Stromal cell of bone marrow (primary cell): ENCODE results near the gene RTRAF.

ENCODE experiments used
- DNase-seq: peaks from one replicate; pipeline ENCODE4 v3.0.0-alpha.2; 2012; ENCODE audit warnings: low read depth

The RTRAF gene

GRCh38 chr14:51996148-51996746 lies 6.9 kb downstream of the RTRAF start:
- peak; percentile 33 for DNase-seq

GRCh38 chr14:51998348-51998747 lies 9.0 kb downstream of the RTRAF start:
- no peak for DNase-seq

GRCh38 chr14:51999084-51999483 lies 9.7 kb downstream of the RTRAF start:
- DNase-seq: no peak

- no peak for DNase-seq
Observed at GRCh38 chr14:52000019-52000582, 10.8 kb downstream of the RTRAF start.

- no peak for DNase-seq
Observed at GRCh38 chr14:52000696-52001095, 11.3 kb downstream of the RTRAF start.

GRCh38 chr14:52002542-52002941 lies 13.2 kb downstream of the RTRAF start:
- no peak for DNase-seq

GRCh38 chr14:52003324-52003723 lies 14.0 kb downstream of the RTRAF start:
- no peak for DNase-seq

- no peak for DNase-seq
Observed at GRCh38 chr14:52005625-52006024, 16.3 kb downstream of the RTRAF start.

- no peak for DNase-seq
Observed at GRCh38 chr14:52006361-52006760, 17.0 kb downstream of the RTRAF start.

- no peak for DNase-seq
Observed at GRCh38 chr14:52007211-52007610, 17.9 kb downstream of the RTRAF start.

- no peak for DNase-seq
Observed at GRCh38 chr14:52007637-52008036, 18.3 kb downstream of the RTRAF start.

- DNase-seq: no peak
Observed at GRCh38 chr14:52008136-52008535, 18.8 kb downstream of the RTRAF start.

GRCh38 chr14:52010173-52010693 lies 20.9 kb downstream of the RTRAF start:
- no peak for DNase-seq

GRCh38 chr14:52011523-52011922 lies 22.2 kb downstream of the RTRAF start:
- DNase-seq: no peak

- peak; percentile 54 for DNase-seq
Observed at GRCh38 chr14:52012635-52013034, 23.3 kb downstream of the RTRAF start.

GRCh38 chr14:52013984-52014600 lies 24.7 kb downstream of the RTRAF start:
- DNase-seq: no peak

GRCh38 chr14:52014601-52015267 lies 25.4 kb downstream of the RTRAF start:
- DNase-seq: no peak

- no peak for DNase-seq
Observed at GRCh38 chr14:52015411-52016030, 26.2 kb downstream of the RTRAF start.

- DNase-seq: no peak
Observed at GRCh38 chr14:52018252-52018651, 28.9 kb downstream of the RTRAF start.

- DNase-seq: no peak
Observed at GRCh38 chr14:52018970-52019369, 29.6 kb downstream of the RTRAF start.

- no peak for DNase-seq
Observed at GRCh38 chr14:52020161-52020714, 30.9 kb downstream of the RTRAF start.
